ENCODE results near the gene GLIS1.

GRCh38 chr1:53471000-53471399 is 268.0 kb downstream of the GLIS1 start:
- no peak for TF ChIP-seq CTCF (IDR thresholded peaks at IDR 0.05)
- no peak for TF ChIP-seq EP300 (IDR thresholded peaks at IDR 0.05)
- no peak for TF ChIP-seq POLR2A (IDR thresholded peaks at IDR 0.05)
